HCT116 (cell line): Measurements from ENCODE around the gene C1QB. TPM values are rescaled to one million over a fixed set of nuclear protein-coding genes. Genes with fewer than 3 reads are reported as not detected.

Source experiments
- ATAC-seq: fragments of 200-7000 bp; cut with Tn5 transposase; 2 replicates; pipeline ENCODE4 v1.9.1; 2020; ENCODE audit warnings: mild to moderate bottlenecking, moderate library complexity
- BruUV-seq: library from RNA; stranded (reverse); fragments of 400-500 nt; replicated peaks from 2 replicates; lab custom pipeline; 2021; lab: Mats Ljungman, UMichigan
- CTCF ChIA-PET: fragments of 300-600 bp; sonication (Branson Sonifier 250); formaldehyde crosslinking; loops from one replicate; lab custom pipeline; 2021; ENCODE audit warnings: antibody characterized with exemption; lab: Charles Lee
- POLR2A ChIA-PET: fragments of 300-600, 350-600 bp; sonication (Branson Sonifier 250); formaldehyde crosslinking; loops from one replicate; lab custom pipeline; 2021; ENCODE audit warnings: antibody characterized with exemption; lab: Charles Lee
- RAD21 ChIA-PET, 2 experiments: fragments of 300-600 bp; sonication (Branson Sonifier 250); formaldehyde crosslinking; loops; one replicate each; lab custom pipeline; 2023; ENCODE audit warnings: low total read pairs in 2 of 2; ENCODE audit not compliant: uncharacterized antibody in 2 of 2, unreplicated experiment in 2 of 2, low non-redundant PET in 1 of 2; lab: Charles Lee
- DNase-seq: peaks from one replicate; pipeline ENCODE4 v3.0.0-alpha.2; 2010; ENCODE audit warnings: low read depth, low spot score
- H2AFZ ChIP-seq: fragments of 200-600 bp; shearing (Covaris generic), sonication (generic); 2 replicates; pipeline ENCODE4 v1.6.1; 2017; ENCODE audit warnings: low read depth, mixed run types, mixed read lengths, antibody characterized with exemption, low read length; ENCODE audit not compliant: poor library complexity, severe bottlenecking
- H3K27ac ChIP-seq: 2 replicates; pipeline ENCODE4 v1.5.1; 2012; ENCODE audit warnings: low read depth, low read length
- H3K27me3 ChIP-seq: fragments of 200-600 bp; sonication (generic); 2 replicates; pipeline ENCODE4 v1.6.1; 2016; ENCODE audit warnings: mixed run types, low read length, mixed read lengths; ENCODE audit not compliant: insufficient read depth
- H3K36me3 ChIP-seq, 2 experiments: fragments of 200-500 bp in 1 of 2; fragments of 200-600 bp in 1 of 2; sonication (Bioruptor generic) in 1 of 2; sonication (generic) in 1 of 2; 2 replicates each; pipeline versions ENCODE4 v1.5.1 to v1.6.1; 2014 to 2016; ENCODE audit warnings: low read length in 2 of 2, inconsistent platforms in 1 of 2, mixed read lengths in 1 of 2, mixed run types in 1 of 2; ENCODE audit not compliant: insufficient read depth in 2 of 2, control insufficient read depth in 1 of 2
- H3K4me1 ChIP-seq, 2 experiments: fragments of 200-600 bp in 1 of 2; sonication (generic) in 1 of 2; 2 replicates each; pipeline versions ENCODE4 v1.5.1 to v1.6.1; 2012 to 2017; ENCODE audit warnings: low read length in 2 of 2, inconsistent platforms in 1 of 2, mild to moderate bottlenecking in 1 of 2, mixed read lengths in 1 of 2, mixed run types in 1 of 2, moderate library complexity in 1 of 2; ENCODE audit not compliant: insufficient read depth in 2 of 2, control insufficient read depth in 1 of 2
- H3K4me2 ChIP-seq: fragments of 200-600 bp; sonication (generic); 2 replicates; pipeline ENCODE4 v1.6.1; 2017; ENCODE audit warnings: mixed run types, low read length, mixed read lengths
- H3K4me3 ChIP-seq, 2 experiments: fragments of 200-600 bp in 1 of 2; sonication (generic) in 1 of 2; replicated peaks in 1 of 2; 2 replicates each; pipeline ENCODE4 v1.5.1; 2011 to 2016; ENCODE audit warnings: low read length in 2 of 2, control low read depth in 1 of 2, low read depth in 1 of 2, mild to moderate bottlenecking in 1 of 2, mixed read lengths in 1 of 2, mixed run types in 1 of 2
- H3K79me2 ChIP-seq: fragments of 200-600 bp; sonication (generic); 2 replicates; pipeline ENCODE4 v1.6.1; 2017; ENCODE audit warnings: mild to moderate bottlenecking, mixed run types, low read length, moderate library complexity, mixed read lengths; ENCODE audit not compliant: insufficient read depth
- H3K9ac ChIP-seq: fragments of 200-600 bp; sonication (generic); 2 replicates; pipeline ENCODE4 v1.6.1; 2016; ENCODE audit warnings: low read length, mixed read lengths
- H3K9me2 ChIP-seq: fragments of 200-600 bp; sonication (generic), shearing (Covaris generic); 2 replicates; pipeline ENCODE4 v1.6.1; 2017; ENCODE audit warnings: mixed run types, mild to moderate bottlenecking, moderate library complexity; ENCODE audit not compliant: insufficient read depth
- H3K9me3 ChIP-seq, 2 experiments: fragments of 200-500 bp in 1 of 2; fragments of 200-600 bp in 1 of 2; sonication (Bioruptor generic) in 1 of 2; sonication (generic) in 1 of 2; 2 replicates each; pipeline ENCODE4 v1.6.1; 2014 to 2017; ENCODE audit warnings: low read length in 2 of 2, mixed read lengths in 2 of 2, inconsistent platforms in 1 of 2, low read depth in 1 of 2, mild to moderate bottlenecking in 1 of 2, mixed run types in 1 of 2, moderate library complexity in 1 of 2; ENCODE audit not compliant: control insufficient read depth in 1 of 2, insufficient read depth in 1 of 2
- H4K20me1 ChIP-seq: fragments of 200-600 bp; sonication (generic), shearing (Covaris generic); 2 replicates; pipeline ENCODE4 v1.6.1; 2017; ENCODE audit warnings: mixed run types, mild to moderate bottlenecking, moderate library complexity; ENCODE audit not compliant: insufficient read depth
- CBX3 ChIP-seq: IDR thresholded peaks from 2 replicates; pipeline ENCODE4 v1.6.1; 2012; ENCODE audit warnings: low read depth
- CTCF ChIP-seq, 3 experiments: fragments of 200-600 bp in 1 of 3; sonication (generic) in 1 of 3; IDR thresholded peaks in 2 of 3; conservative IDR thresholded peaks in 1 of 3; 2 replicates each; pipeline ENCODE4 v1.5.1; 2012 to 2017; ENCODE audit warnings: low read depth in 2 of 3, low read length in 2 of 3, antibody characterized with exemption in 1 of 3, borderline replicate concordance in 1 of 3, control low read depth in 1 of 3, mild to moderate bottlenecking in 1 of 3, mixed read lengths in 1 of 3, mixed run types in 1 of 3, moderate library complexity in 1 of 3; ENCODE audit not compliant: insufficient read depth in 1 of 3
- RAD21 ChIP-seq: IDR thresholded peaks from 2 replicates; pipeline ENCODE4 v1.6.1; 2012; ENCODE audit warnings: low read depth, mild to moderate bottlenecking
- intact Hi-C: fragments of 100-400 bp; cut with micrococcal nuclease; formaldehyde crosslinking; loops from 2 replicates; pipeline ENCODE4 v1.10.0; 2022
- total RNA-seq: library from RNA; stranded (reverse); gene quantifications from one replicate; pipeline ENCODE4 v1.2.1, GENCODE V29; 2021; ENCODE audit not compliant: unreplicated experiment

Gene C1QB
- total RNA-seq, 1 experiment from 2014 or later = 0.32 TPM

- Histone ChIP-seq H3K9me2 (no peaks in the 10 kb centered on the region), H2AFZ (no peak overlapping the region), H3K4me2 (peak overlapping the region; percentile 26; the same call in 1 of the 2 replicates), H3K79me2 (no peaks in the 10 kb centered on the region), H3K27ac (no peak overlapping the region), H3K36me3 (no peaks in the 10 kb centered on the region), H3K4me3 (no peak overlapping the region), H3K9me3 (no peaks in the 10 kb centered on the region), H3K4me1 (no peaks in the 10 kb centered on the region), H3K27me3 (peaks cover 6% of the 10 kb centered on the region; the same call in 1 of the 2 replicates), H4K20me1 (no peaks in the 10 kb centered on the region), H3K9ac (no peak overlapping the region)
- RAD21 ChIA-PET = interaction anchor here (0.6 to 1.4 kb wide), 6 partner anchors 188 to 535 kb away, joined by 3 to 6 read pairs (median 4); no protein-coding TSS in a partner anchor
- CTCF ChIA-PET = interaction anchor here (0.8 to 5.1 kb wide), 11 partner anchors 10 to 291 kb away, joined by 3 to 67 read pairs (median 4); no protein-coding TSS in a partner anchor
- DNase-seq (peak; percentile 41), ATAC-seq (peak; percentile 87)
- TF ChIP-seq CTCF (IDR thresholded peaks at IDR 0.05 in 2 of 3, conservative IDR thresholded peaks at IDR 0.05 in 1 of 3; ENCODE audit: borderline replicate concordance in 1 of 3, insufficient read depth in 1 of 3, low read depth in 2 of 3, low read length in 2 of 3) = peak; percentile 77 to 97 (median 89)
- TF ChIP-seq CBX3 = no peak
- TF ChIP-seq RAD21 = peak; percentile 97
- POLR2A ChIA-PET = interaction anchor here (0.8 kb wide), 1 partner anchor 188 kb away, joined by 3 read pairs; no protein-coding TSS in a partner anchor
- intact Hi-C loops = loop anchor here (1.0 to 2.0 kb wide), 5 partner anchors 31 to 291 kb away; no protein-coding TSS in a partner anchor
- no TSS peak for BruUV-seq
These were observed 20.7 kb downstream of the C1QB start for GRCh38 chr1:22673486-22674409.
